HepG2 (cell line): ENCODE results near the gene PLXND1. TPM values are rescaled to one million over a fixed set of nuclear protein-coding genes. Genes with fewer than 3 reads are reported as not detected.

Experiments used
- ATAC-seq: fragments of 200-7000 bp; cut with Tn5 transposase; 3 replicates; pipeline ENCODE4 v1.9.1; 2020; ENCODE audit warnings: mild to moderate bottlenecking, moderate library complexity
- BruUV-seq: library from RNA; stranded (reverse); fragments of 400-500 nt; replicated peaks from 2 replicates; lab custom pipeline; 2021; lab: Mats Ljungman, UMichigan
- CTCF ChIA-PET: fragments of 300-600 bp; formaldehyde crosslinking; extraction: SDS; loops from one replicate; lab custom pipeline; 2021; ENCODE audit warnings: low total read pairs, inconsistent platforms, low intra/inter-chr PET ratio; lab: Yijun Ruan, JAX
- POLR2A ChIA-PET: fragments of 350-600 bp; sonication (Branson Sonifier 250); formaldehyde crosslinking; loops from one replicate; lab custom pipeline; 2020; ENCODE audit warnings: antibody characterized with exemption, inconsistent platforms; lab: Yijun Ruan, JAX
- DNase-seq: peaks from one replicate; pipeline ENCODE4 v3.0.0-alpha.2; 2015; ENCODE audit warnings: low spot score
- FAIRE-seq: peaks from 3 replicates; lab custom pipeline; 2011; peaks lifted over from hg19 to GRCh38; lab: Jason Lieb, UNC
- H2AFZ ChIP-seq: one replicate; pipeline ENCODE4 v1.6.1; 2011; ENCODE audit warnings: low read length, inconsistent platforms
- H3K27ac ChIP-seq: fragments of 300-600 bp; 3 replicates; pipeline ENCODE4 v1.8.0; 2011; ENCODE audit warnings: mixed run types, mild to moderate bottlenecking, mixed read lengths, low read length, inconsistent platforms; ENCODE audit not compliant: insufficient read depth; ENCODE audit errors: extremely low read length
- H3K27me3 ChIP-seq, 2 experiments: fragments of 200-600 bp in 1 of 2; 2 replicates in 1 of 2; 3 replicates in 1 of 2; pipeline versions ENCODE4 v1.6.0 to v1.8.0; 2011; ENCODE audit warnings: low read length in 2 of 2, mild to moderate bottlenecking in 2 of 2, moderate library complexity in 2 of 2, inconsistent platforms in 1 of 2; ENCODE audit not compliant: insufficient read depth in 2 of 2, control insufficient read depth in 1 of 2
- H3K36me3 ChIP-seq, 2 experiments: fragments of 200-600 bp in 1 of 2; replicated peaks in 1 of 2; 2 replicates in 1 of 2; 3 replicates in 1 of 2; pipeline versions ENCODE4 v1.5.1 to v1.8.0; 2011; ENCODE audit warnings: low read length in 2 of 2, inconsistent platforms in 1 of 2; ENCODE audit not compliant: insufficient read depth in 2 of 2, control insufficient read depth in 1 of 2
- H3K4me1 ChIP-seq: 2 replicates; pipeline ENCODE4 v1.5.1; 2012; ENCODE audit warnings: low read length, inconsistent platforms; ENCODE audit not compliant: insufficient read depth
- H3K4me2 ChIP-seq: 2 replicates; pipeline ENCODE4 v1.6.0; 2011; ENCODE audit warnings: low read depth, low read length, inconsistent platforms
- H3K4me3 ChIP-seq, 3 experiments: fragments of 200-600 bp in 1 of 3; sonication (generic), shearing (Covaris generic) in 1 of 3; replicated peaks in 1 of 3; 2 replicates each; pipeline ENCODE4 v1.5.1; 2011 to 2016; ENCODE audit warnings: low read length in 3 of 3, inconsistent platforms in 2 of 3, low read depth in 2 of 3, mild to moderate bottlenecking in 2 of 3, control low read depth in 1 of 3, mixed read lengths in 1 of 3; ENCODE audit not compliant: insufficient read depth in 1 of 3
- H3K79me2 ChIP-seq: one replicate; pipeline ENCODE4 v1.6.1; 2011; ENCODE audit warnings: low read length, inconsistent platforms; ENCODE audit not compliant: insufficient read depth
- H3K9ac ChIP-seq: 2 replicates; pipeline ENCODE4 v1.6.0; 2011; ENCODE audit warnings: mild to moderate bottlenecking, low read depth, low read length, inconsistent platforms; ENCODE audit not compliant: insufficient read depth
- H3K9me3 ChIP-seq: 2 replicates; pipeline ENCODE4 v1.5.1; 2012; ENCODE audit warnings: mild to moderate bottlenecking, low read length
- H4K20me1 ChIP-seq: 2 replicates; pipeline ENCODE4 v1.6.0; 2011; ENCODE audit warnings: inconsistent platforms, mild to moderate bottlenecking, low read length, moderate library complexity; ENCODE audit not compliant: insufficient read depth
- CEBPB ChIP-seq: IDR thresholded peaks from 2 replicates; pipeline ENCODE4 v1.6.1; 2011; ENCODE audit warnings: low read depth, low read length, improper control_type of control experiment, borderline replicate concordance
- DNMT1 ChIP-seq: sonication (generic); formaldehyde crosslinking; IDR thresholded peaks from 2 replicates; pipeline ENCODE4 v1.5.1; 2020; ENCODE audit warnings: mild to moderate bottlenecking, missing genetic modification reagents
- IKZF4 ChIP-seq: sonication (generic); formaldehyde crosslinking; IDR thresholded peaks from 2 replicates; pipeline ENCODE4 v1.5.1; 2020; ENCODE audit warnings: borderline replicate concordance, mild to moderate bottlenecking, low read depth, missing genetic modification reagents; ENCODE audit errors: not compliant biosample characterization
- NFE2 ChIP-seq: sonication (generic); formaldehyde crosslinking; IDR thresholded peaks from 2 replicates; pipeline ENCODE4 v1.4.0; 2020; ENCODE audit warnings: missing genetic modification reagents
- PHF8 ChIP-seq: sonication (generic); formaldehyde crosslinking; IDR thresholded peaks from 2 replicates; pipeline ENCODE4 v1.5.0; 2020; ENCODE audit warnings: missing genetic modification reagents
- SIN3B ChIP-seq: fragments of 150-350 bp; IDR thresholded peaks from 2 replicates; pipeline ENCODE4 v1.6.1; 2014; ENCODE audit warnings: low read length
- ZNF326 ChIP-seq: sonication (generic); formaldehyde crosslinking; IDR thresholded peaks from 2 replicates; pipeline ENCODE4 v1.4.0; 2020; ENCODE audit warnings: missing genetic modification reagents, borderline replicate concordance
- ZNF768 ChIP-seq: sonication (generic); formaldehyde crosslinking; IDR thresholded peaks from 2 replicates; pipeline ENCODE4 v1.4.0; 2020; ENCODE audit warnings: missing genetic modification reagents
- WGBS: methylation state at CpG from one replicate; pipeline ENCODE4 v1.1.6; 2017; ENCODE audit warnings: low lambda C conversion rate; 5-methylcytosine and 5-hydroxymethylcytosine counted together
- in situ Hi-C: cut with HindIII; loops from 2 replicates; pipeline ENCODE4 v1.10.0; 2017; ENCODE audit warnings: low pct_unique_long_range_greater_than_20kb; ENCODE audit not compliant: extremely low pct_ligation_motif_present
- intact Hi-C: fragments of 100-400 bp; cut with micrococcal nuclease; formaldehyde crosslinking; loops from one replicate; pipeline ENCODE4 v1.10.0; 2022; ENCODE audit not compliant: unreplicated experiment
- polyA plus RNA-seq, 8 experiments: library from polyadenylated mRNA; depleted of rRNA in 3 of 8; stranded (reverse) in 7 of 8; unstranded in 1 of 8; fragments of >200 nt; fragmentation: Illumina TruSeq in 4 of 8; extraction: Trizol in 4 of 8; gene quantifications; 2 replicates each; pipeline versions ENCODE4 v1.2.1 to v1.2.3, GENCODE V29; 2011 to 2016; ENCODE audit warnings: low read depth in 4 of 8, missing spikeins in 1 of 8, mixed read lengths in 1 of 8; ENCODE audit not compliant: insufficient read depth in 1 of 8
- total RNA-seq, 5 experiments: library from RNA; depleted of rRNA; stranded (reverse); fragments of >200 nt; fragmentation: Illumina TruSeq; extraction: Trizol; gene quantifications; 2 replicates each; pipeline ENCODE4 v1.2.3, GENCODE V29; 2016; ENCODE audit warnings: low read depth in 1 of 5
- TF ChIP-seq, protein P1 (sequence below), 2 experiments: fragments of 450-650 bp in 1 of 2; sonication (generic) in 1 of 2; formaldehyde crosslinking in 1 of 2; IDR thresholded peaks; 2 replicates each; pipeline versions ENCODE4 v1.6.1 to v1.8.0; 2016 to 2022; ENCODE audit warnings: antibody characterized with exemption in 1 of 2, mild to moderate bottlenecking in 1 of 2, missing genetic modification reagents in 1 of 2

PLXND1 gene
- total and polyA plus RNA-seq, 2 of the 13 experiments (the other 11 are each of a cell fraction or from before 2014, with no cell fraction given), result 15.9 to 42.0 TPM

DNA sequence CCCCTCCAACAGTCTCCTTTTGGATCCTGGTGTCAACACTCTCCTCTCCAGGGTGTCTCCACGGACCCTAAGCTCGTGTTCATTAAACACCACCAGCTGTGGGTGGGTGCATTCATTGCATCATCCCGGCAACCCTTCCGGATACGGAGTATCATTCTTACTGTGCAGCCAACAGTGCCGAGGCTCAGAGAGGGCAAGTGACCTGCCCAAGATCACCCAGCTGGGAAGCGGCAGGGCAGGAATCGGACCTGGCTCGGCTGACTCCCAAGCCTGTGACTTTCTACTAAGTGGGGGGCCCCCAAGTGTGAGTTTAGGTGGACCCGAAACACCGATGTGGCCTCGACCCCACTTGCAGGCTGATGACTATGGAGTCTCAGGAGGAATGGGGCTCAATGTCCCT, 43.1 kb downstream of the PLXND1 start:
- no peaks in the 10 kb centered on the region for H3K9me3 ChIP-seq
- peaks cover 29% of the 10 kb centered on the region for H3K4me1 ChIP-seq
- H3K36me3 ChIP-seq, result peaks cover 6 to 19% of the 10 kb centered on the region in 2 experiments; a peak in 3 of 5 replicates
- no peaks in the 10 kb centered on the region; a peak in 1 of 5 replicates for H3K27me3 ChIP-seq
- H3K4me3 ChIP-seq, result no peak overlapping the region
- TF ChIP-seq, protein P1, sequence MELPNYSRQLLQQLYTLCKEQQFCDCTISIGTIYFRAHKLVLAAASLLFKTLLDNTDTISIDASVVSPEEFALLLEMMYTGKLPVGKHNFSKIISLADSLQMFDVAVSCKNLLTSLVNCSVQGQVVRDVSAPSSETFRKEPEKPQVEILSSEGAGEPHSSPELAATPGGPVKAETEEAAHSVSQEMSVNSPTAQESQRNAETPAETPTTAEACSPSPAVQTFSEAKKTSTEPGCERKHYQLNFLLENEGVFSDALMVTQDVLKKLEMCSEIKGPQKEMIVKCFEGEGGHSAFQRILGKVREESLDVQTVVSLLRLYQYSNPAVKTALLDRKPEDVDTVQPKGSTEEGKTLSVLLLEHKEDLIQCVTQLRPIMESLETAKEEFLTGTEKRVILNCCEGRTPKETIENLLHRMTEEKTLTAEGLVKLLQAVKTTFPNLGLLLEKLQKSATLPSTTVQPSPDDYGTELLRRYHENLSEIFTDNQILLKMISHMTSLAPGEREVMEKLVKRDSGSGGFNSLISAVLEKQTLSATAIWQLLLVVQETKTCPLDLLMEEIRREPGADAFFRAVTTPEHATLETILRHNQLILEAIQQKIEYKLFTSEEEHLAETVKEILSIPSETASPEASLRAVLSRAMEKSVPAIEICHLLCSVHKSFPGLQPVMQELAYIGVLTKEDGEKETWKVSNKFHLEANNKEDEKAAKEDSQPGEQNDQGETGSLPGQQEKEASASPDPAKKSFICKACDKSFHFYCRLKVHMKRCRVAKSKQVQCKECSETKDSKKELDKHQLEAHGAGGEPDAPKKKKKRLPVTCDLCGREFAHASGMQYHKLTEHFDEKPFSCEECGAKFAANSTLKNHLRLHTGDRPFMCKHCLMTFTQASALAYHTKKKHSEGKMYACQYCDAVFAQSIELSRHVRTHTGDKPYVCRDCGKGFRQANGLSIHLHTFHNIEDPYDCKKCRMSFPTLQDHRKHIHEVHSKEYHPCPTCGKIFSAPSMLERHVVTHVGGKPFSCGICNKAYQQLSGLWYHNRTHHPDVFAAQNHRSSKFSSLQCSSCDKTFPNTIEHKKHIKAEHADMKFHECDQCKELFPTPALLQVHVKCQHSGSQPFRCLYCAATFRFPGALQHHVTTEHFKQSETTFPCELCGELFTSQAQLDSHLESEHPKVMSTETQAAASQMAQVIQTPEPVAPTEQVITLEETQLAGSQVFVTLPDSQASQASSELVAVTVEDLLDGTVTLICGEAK (IDR thresholded peaks at IDR 0.05), result no peak
- TF ChIP-seq, protein P1 (CRISPR knock-in tag; IDR thresholded peaks at IDR 0.05), result 0 out of 2 replicates have a peak, but pooled peaks have one; percentile 14
- TF ChIP-seq SIN3B, result no peak
- TF ChIP-seq NFE2, result no peak
- TF ChIP-seq ZNF326, result no peak
- TF ChIP-seq ZNF768 (CRISPR knock-in tag), result peak; percentile 94
- peak; percentile 22; the same call in 1 of the 2 replicates for TF ChIP-seq CEBPB
- TF ChIP-seq DNMT1 (CRISPR knock-in tag), result no peak
- TF ChIP-seq IKZF4 (CRISPR knock-in tag), result no peak
- no peak for TF ChIP-seq PHF8 (CRISPR knock-in tag)
- ATAC-seq, result no peak
- intact Hi-C loops, result no loop called here
- in situ Hi-C loops, result no loop called here
- no peaks in the 10 kb centered on the region for H3K79me2 ChIP-seq
- 97% methylated on average over 9 of the region's 12 CpGs for WGBS
- CTCF ChIA-PET, result no interaction called here
- DNase-seq, result no peak
- no peak overlapping the region for H2AFZ ChIP-seq
- no peak for FAIRE-seq
- no peak overlapping the region; the same call in 1 of the 2 replicates for H3K4me2 ChIP-seq
- no peak overlapping the region for H3K9ac ChIP-seq
- H4K20me1 ChIP-seq, result no peaks in the 10 kb centered on the region
- peak overlapping the region; percentile 39 for H3K27ac ChIP-seq
- POLR2A ChIA-PET, result interaction anchor here (0.6 to 1.0 kb wide), 2 partner anchors 9 to 34 kb away, joined by 3 to 4 read pairs; no protein-coding TSS in a partner anchor
- no TSS peak for BruUV-seq
